Smooth muscle cell (in vitro differentiated cells): Measurements from ENCODE around the gene MGP. TPM values are rescaled to one million over a fixed set of nuclear protein-coding genes. Genes with fewer than 3 reads are reported as not detected.
A peak's percentile ranks its signal among the peaks of the same experiment; 100 is the strongest.

Experiments used
- DNase-seq: peaks from one replicate; lab custom pipeline; 2025; ENCODE audit not compliant: unreplicated experiment; lab: John Stamatoyannopoulos, UW
- H2AFZ ChIP-seq: fragments of 200-600 bp; sonication (generic); 2 replicates; pipeline ENCODE4 v1.6.0; 2016; ENCODE audit warnings: antibody characterized with exemption, low read depth, mild to moderate bottlenecking
- H3F3A ChIP-seq: fragments of 200-600 bp; sonication (generic); 2 replicates; pipeline ENCODE4 v1.6.0; 2017; ENCODE audit warnings: antibody characterized with exemption, low read depth
- H3K27ac ChIP-seq: fragments of 200-600 bp; sonication (generic); 2 replicates; pipeline ENCODE4 v1.5.1; 2016; ENCODE audit warnings: low read depth, mild to moderate bottlenecking
- H3K27me3 ChIP-seq: fragments of 200-600 bp; sonication (generic); 2 replicates; pipeline ENCODE4 v1.6.1; 2016; ENCODE audit warnings: low read depth, mild to moderate bottlenecking
- H3K36me3 ChIP-seq: fragments of 200-600 bp; sonication (generic); 2 replicates; pipeline ENCODE4 v1.5.1; 2016; ENCODE audit warnings: low read depth
- H3K4me1 ChIP-seq: fragments of 200-600 bp; sonication (generic); 2 replicates; pipeline ENCODE4 v1.5.1; 2016; ENCODE audit warnings: low read depth
- H3K4me2 ChIP-seq: fragments of 200-600 bp; sonication (generic); 2 replicates; pipeline ENCODE4 v1.6.0; 2016; ENCODE audit warnings: mild to moderate bottlenecking
- H3K4me3 ChIP-seq: fragments of 200-600 bp; sonication (generic); 2 replicates; pipeline ENCODE4 v1.5.1; 2016; ENCODE audit warnings: mild to moderate bottlenecking
- H3K79me2 ChIP-seq: fragments of 200-600 bp; sonication (generic); 2 replicates; pipeline ENCODE4 v1.6.0; 2016; ENCODE audit warnings: low read depth, mild to moderate bottlenecking
- H3K9ac ChIP-seq: fragments of 200-600 bp; sonication (generic); 2 replicates; pipeline ENCODE4 v1.6.0; 2016; ENCODE audit warnings: low read depth
- H3K9me3 ChIP-seq: fragments of 200-600 bp; sonication (generic); replicated peaks from 2 replicates; pipeline ENCODE4 v1.5.1; 2016; ENCODE audit warnings: low read depth
- H4K20me1 ChIP-seq: fragments of 200-600 bp; sonication (generic); 2 replicates; pipeline ENCODE4 v1.6.0; 2016; ENCODE audit warnings: low read depth
- WGBS: methylation state at CpG from one replicate; pipeline ENCODE4 v1.1.7; 2016; ENCODE audit warnings: low lambda C conversion rate; 5-methylcytosine and 5-hydroxymethylcytosine counted together
- polyA plus RNA-seq: library from polyadenylated mRNA; unstranded; fragments of >200 nt; fragmentation: Nextera tagmentation; extraction: Ambion mirVana; gene quantifications from 2 replicates; pipeline ENCODE4 v1.2.1, GENCODE V29; 2016
- total RNA-seq: library from RNA; depleted of rRNA; stranded (reverse); fragments of >200 nt; gene quantifications from 2 replicates; pipeline ENCODE4 v1.2.3, GENCODE V29; 2014
- TF ChIP-seq, protein P1 (sequence below): fragments of 200-600 bp; sonication (generic); IDR thresholded peaks from 2 replicates; pipeline ENCODE4 v1.5.1; 2017; ENCODE audit warnings: borderline replicate concordance, mild to moderate bottlenecking, antibody characterized with exemption; ENCODE audit not compliant: insufficient read depth, poor library complexity, severe bottlenecking

The MGP gene
- total and polyA plus RNA-seq, 2 experiments from 2014 or later, result 173 to 815 TPM

DNA sequence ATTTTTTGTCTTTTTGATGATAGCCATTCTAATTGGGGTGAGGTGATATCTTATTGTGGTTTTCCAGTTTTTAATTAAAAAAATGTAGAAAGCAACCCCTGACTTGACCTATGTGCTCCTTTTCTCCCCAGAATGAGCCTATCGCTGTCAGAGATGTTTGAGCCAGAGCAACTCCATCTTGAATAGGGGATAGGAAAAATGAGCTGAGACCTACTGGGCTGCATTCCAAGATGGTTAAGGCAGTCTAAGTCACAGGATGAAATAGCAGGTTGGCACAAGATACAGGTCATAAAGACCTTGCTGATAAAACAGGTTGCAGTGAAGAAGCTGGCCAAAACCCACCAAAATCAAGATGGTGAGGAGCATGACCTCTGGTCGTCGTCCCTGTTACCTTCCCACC is 38.9 kb upstream of the MGP start:
- Histone ChIP-seq H3K9ac (no peak overlapping the region), H3K79me2 (no peaks in the 10 kb centered on the region), H2AFZ (no peak overlapping the region), H3K27ac (no peak overlapping the region), H3K4me3 (no peak overlapping the region), H4K20me1 (no peaks in the 10 kb centered on the region), H3K27me3 (no peaks in the 10 kb centered on the region), H3K36me3 (no peaks in the 10 kb centered on the region), H3F3A (no peaks in the 10 kb centered on the region), H3K9me3 (no peaks in the 10 kb centered on the region), H3K4me2 (no peak overlapping the region), H3K4me1 (peaks cover 12% of the 10 kb centered on the region)
- WGBS, result 100% methylated on average over 3 of the region's 3 CpGs
- DNase-seq, result no peak
- TF ChIP-seq, protein P1, sequence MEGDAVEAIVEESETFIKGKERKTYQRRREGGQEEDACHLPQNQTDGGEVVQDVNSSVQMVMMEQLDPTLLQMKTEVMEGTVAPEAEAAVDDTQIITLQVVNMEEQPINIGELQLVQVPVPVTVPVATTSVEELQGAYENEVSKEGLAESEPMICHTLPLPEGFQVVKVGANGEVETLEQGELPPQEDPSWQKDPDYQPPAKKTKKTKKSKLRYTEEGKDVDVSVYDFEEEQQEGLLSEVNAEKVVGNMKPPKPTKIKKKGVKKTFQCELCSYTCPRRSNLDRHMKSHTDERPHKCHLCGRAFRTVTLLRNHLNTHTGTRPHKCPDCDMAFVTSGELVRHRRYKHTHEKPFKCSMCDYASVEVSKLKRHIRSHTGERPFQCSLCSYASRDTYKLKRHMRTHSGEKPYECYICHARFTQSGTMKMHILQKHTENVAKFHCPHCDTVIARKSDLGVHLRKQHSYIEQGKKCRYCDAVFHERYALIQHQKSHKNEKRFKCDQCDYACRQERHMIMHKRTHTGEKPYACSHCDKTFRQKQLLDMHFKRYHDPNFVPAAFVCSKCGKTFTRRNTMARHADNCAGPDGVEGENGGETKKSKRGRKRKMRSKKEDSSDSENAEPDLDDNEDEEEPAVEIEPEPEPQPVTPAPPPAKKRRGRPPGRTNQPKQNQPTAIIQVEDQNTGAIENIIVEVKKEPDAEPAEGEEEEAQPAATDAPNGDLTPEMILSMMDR, result no peak

DNA sequence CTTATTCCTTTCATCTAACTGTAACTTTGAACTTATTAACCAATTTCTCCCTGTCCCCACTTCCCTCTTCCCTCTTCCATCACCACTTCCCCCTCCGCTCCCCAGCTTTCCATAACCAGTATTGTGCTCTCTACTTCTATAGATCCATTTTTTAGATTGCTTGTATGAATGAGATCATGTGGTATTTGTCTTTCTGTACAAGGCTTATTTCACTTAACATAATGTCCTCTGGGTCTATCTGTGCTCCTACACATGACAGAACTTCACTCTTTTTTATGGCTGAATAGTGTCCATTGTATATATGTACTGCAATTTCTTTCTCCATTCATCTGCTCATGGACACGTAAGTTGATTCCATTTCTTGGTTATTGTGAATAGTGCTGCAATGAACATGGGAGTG is 38.3 kb upstream of the MGP start:
- no peak overlapping the region for H3K4me3 ChIP-seq
- H3K36me3 ChIP-seq, result no peaks in the 10 kb centered on the region
- peaks cover 6% of the 10 kb centered on the region for H3K4me1 ChIP-seq
- no peak overlapping the region for H3K4me2 ChIP-seq
- no peaks in the 10 kb centered on the region for H3K27me3 ChIP-seq
- H3K79me2 ChIP-seq, result no peaks in the 10 kb centered on the region
- no peaks in the 10 kb centered on the region for H3K9me3 ChIP-seq
- no peak overlapping the region for H3K9ac ChIP-seq
- H4K20me1 ChIP-seq, result no peaks in the 10 kb centered on the region
- DNase-seq, result no peak
- H3K27ac ChIP-seq, result no peak overlapping the region
- TF ChIP-seq, protein P1, result no peak
- 96% methylated on average over 2 of the region's 2 CpGs for WGBS
- H3F3A ChIP-seq, result no peaks in the 10 kb centered on the region
- peak overlapping the region; percentile 18 for H2AFZ ChIP-seq

GRCh38 chr12:14921218-14921617 is 35.6 kb upstream of the MGP start:
- Histone ChIP-seq H2AFZ (no peak overlapping the region), H3K36me3 (no peaks in the 10 kb centered on the region), H3K4me2 (no peak overlapping the region), H3K27me3 (no peaks in the 10 kb centered on the region), H3K9me3 (no peaks in the 10 kb centered on the region), H3K4me3 (no peak overlapping the region), H4K20me1 (no peaks in the 10 kb centered on the region), H3K4me1 (no peaks in the 10 kb centered on the region), H3K27ac (no peak overlapping the region), H3K9ac (no peak overlapping the region), H3K79me2 (no peaks in the 10 kb centered on the region), H3F3A (no peaks in the 10 kb centered on the region)
- TF ChIP-seq, protein P1, result no peak
- DNase-seq, result no peak
- 91% methylated on average over 2 of the region's 2 CpGs for WGBS

DNA sequence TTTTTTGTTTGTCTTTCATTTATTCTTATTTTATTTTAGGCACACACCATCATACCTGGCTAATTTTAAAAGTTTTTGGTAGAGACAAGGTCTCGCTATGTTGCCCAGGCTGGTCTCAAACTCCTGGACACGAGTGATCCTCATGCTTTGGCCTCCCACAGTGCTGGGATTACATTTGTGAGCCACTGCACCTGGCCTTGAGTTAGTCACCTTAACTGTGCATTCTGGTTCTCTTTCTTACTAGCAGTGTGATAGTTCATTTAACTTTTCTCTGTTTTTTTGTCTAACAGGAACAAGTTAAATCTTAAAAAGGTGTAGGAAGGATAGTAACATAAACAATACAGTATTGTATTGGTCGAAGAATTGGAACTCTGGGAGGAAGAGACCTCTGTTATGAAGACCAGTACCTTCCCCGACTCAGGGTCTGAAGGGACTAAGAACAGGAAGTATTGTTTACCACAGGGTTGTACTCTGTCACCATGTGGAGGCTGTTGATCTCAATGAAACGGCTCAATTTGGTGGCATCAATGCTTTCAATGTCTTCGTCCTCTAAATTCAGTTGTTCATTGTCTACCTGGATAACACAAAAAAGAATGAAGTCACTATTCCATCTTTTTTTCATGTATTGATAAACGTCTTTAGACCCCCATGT is 34.9 kb upstream of the MGP start:
- no peaks in the 10 kb centered on the region for H3F3A ChIP-seq
- H3K4me3 ChIP-seq, result no peak overlapping the region
- no peaks in the 10 kb centered on the region for H3K79me2 ChIP-seq
- no peaks in the 10 kb centered on the region for H4K20me1 ChIP-seq
- H3K27ac ChIP-seq, result no peak overlapping the region
- no peaks in the 10 kb centered on the region for H3K27me3 ChIP-seq
- no peak overlapping the region for H2AFZ ChIP-seq
- H3K4me1 ChIP-seq, result no peaks in the 10 kb centered on the region
- 83% methylated on average over 7 of the region's 7 CpGs for WGBS
- no peak overlapping the region for H3K9ac ChIP-seq
- H3K9me3 ChIP-seq, result no peaks in the 10 kb centered on the region
- no peak overlapping the region for H3K4me2 ChIP-seq
- no peak for DNase-seq
- H3K36me3 ChIP-seq, result no peaks in the 10 kb centered on the region
- TF ChIP-seq, protein P1, result no peak
